Thoracic aorta (tissue), 2 donors: ENCODE results near the gene FTSJ3. TPM values are rescaled to one million over a fixed set of nuclear protein-coding genes. Genes with fewer than 3 reads are reported as not detected.

Experiments
- total RNA-seq, 2 donors: library from RNA; depleted of rRNA; stranded (reverse); fragments of >200 nt; gene quantifications; one replicate each; pipeline versions ENCODE4 v1.1.0 to v1.2.3, GENCODE V29; 2016

FTSJ3 gene
- total RNA-seq, 2 donors from 2014 or later: 38.2 to 52.9 TPM

Other genes starting within 250 kb of the FTSJ3 start
- gene TACO1, start 226.8 kb downstream of the FTSJ3 start, total RNA-seq: 10 to 100 TPM; 11.1 to 11.4 TPM
- 100 to 1,000 TPM in 1 of 2 donors, 10 to 100 TPM in 1; 85.3 to 102 TPM for gene MAP3K3, start 205.2 kb downstream of the FTSJ3 start, total RNA-seq
- gene LIMD2, start 127.5 kb downstream of the FTSJ3 start, total RNA-seq: 10 to 100 TPM; 26.2 to 29.6 TPM
- 10 to 100 TPM; 40.9 to 62.2 TPM for gene STRADA, start 85.9 kb downstream of the FTSJ3 start, total RNA-seq
- gene CCDC47, start 54.1 kb downstream of the FTSJ3 start, total RNA-seq: 100 to 1,000 TPM in 1 of 2 donors, 10 to 100 TPM in 1; 40.2 to 101 TPM
- 100 to 1,000 TPM in 1 of 2 donors, 10 to 100 TPM in 1; 92.9 to 157 TPM for gene DDX42, start 53.5 kb downstream of the FTSJ3 start, total RNA-seq
- 10 to 100 TPM; 58.5 to 76.1 TPM for gene PSMC5, start 232 bp downstream of the FTSJ3 start, total RNA-seq
- 100 to 1,000 TPM in 1 of 2 donors, 10 to 100 TPM in 1; 81.8 to 136 TPM for gene SMARCD2, start 15.0 kb upstream of the FTSJ3 start, total RNA-seq
- gene CSH2, start 46.0 kb upstream of the FTSJ3 start, total RNA-seq: not detected
- gene GH2, start 54.3 kb upstream of the FTSJ3 start, total RNA-seq: not detected
- gene CSH1, start 68.9 kb upstream of the FTSJ3 start, total RNA-seq: not detected
- gene CSHL1, start 83.6 kb upstream of the FTSJ3 start, total RNA-seq: not detected
- gene GH1, start 91.2 kb upstream of the FTSJ3 start, total RNA-seq: not detected
- 1 to 10 TPM; 4.3 to 6.0 TPM for gene CD79B, start 104.7 kb upstream of the FTSJ3 start, total RNA-seq
- gene SCN4A, start 145.3 kb upstream of the FTSJ3 start, total RNA-seq: 1 to 10 TPM in 1 of 2 donors, not detected in 1; 1.1 TPM
- gene PRR29, start 170.7 kb upstream of the FTSJ3 start, total RNA-seq: not detected
- gene ICAM2, start 193.0 kb upstream of the FTSJ3 start, total RNA-seq: 10 to 100 TPM; 41.6 to 46.6 TPM